Activated naive CD8-positive, alpha-beta T cell treated with anti-CD3 and anti-CD28 coated beads, Interleukin-2, amount 10 ng/mL, durations not matched to agents 7 days and 5 days (primary cell): ENCODE measurements around the gene KRTDAP. TPM values are rescaled to one million over a fixed set of nuclear protein-coding genes. Genes with fewer than 3 reads are reported as not detected.

ENCODE experiments used
- ATAC-seq: fragments of 150-1000 bp; cut with Tn5 transposase; one replicate; pipeline ENCODE4 v1.10.0; 2021; ENCODE audit warnings: low read depth, moderate library complexity
- POLR2A ChIA-PET: fragments of 350-600 bp; sonication (Branson Sonifier 250); formaldehyde crosslinking; loops from one replicate; lab custom pipeline; 2021; ENCODE audit warnings: antibody characterized with exemption; lab: Charles Lee
- DNase-seq: peaks from one replicate; pipeline ENCODE4 v3.0.0; 2021
- H3K27ac Mint-ChIP-seq: one replicate; pipeline ENCODE4 v1.8.0; 2022; ENCODE audit warnings: mild to moderate bottlenecking, mixed read lengths
- H3K27me3 Mint-ChIP-seq: one replicate; pipeline ENCODE4 v1.8.0; 2022; ENCODE audit warnings: mild to moderate bottlenecking, moderate library complexity, mixed read lengths
- H3K36me3 Mint-ChIP-seq: one replicate; pipeline ENCODE4 v1.8.0; 2021; ENCODE audit warnings: mild to moderate bottlenecking, mixed read lengths
- H3K4me1 Mint-ChIP-seq: one replicate; pipeline ENCODE4 v1.8.0; 2021; ENCODE audit warnings: mixed read lengths
- H3K4me3 Mint-ChIP-seq: one replicate; pipeline ENCODE4 v1.8.0; 2022; ENCODE audit warnings: mild to moderate bottlenecking, moderate library complexity, mixed read lengths
- H3K9me3 Mint-ChIP-seq: one replicate; pipeline ENCODE4 v1.8.0; 2021; ENCODE audit warnings: mixed read lengths
- total RNA-seq, 2 experiments: library from RNA; stranded (reverse); gene quantifications; one replicate each; pipeline ENCODE4 v1.2.3, GENCODE V29; 2021

The KRTDAP gene, protein sequence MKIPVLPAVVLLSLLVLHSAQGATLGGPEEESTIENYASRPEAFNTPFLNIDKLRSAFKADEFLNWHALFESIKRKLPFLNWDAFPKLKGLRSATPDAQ
- total RNA-seq: not detected

DNA sequence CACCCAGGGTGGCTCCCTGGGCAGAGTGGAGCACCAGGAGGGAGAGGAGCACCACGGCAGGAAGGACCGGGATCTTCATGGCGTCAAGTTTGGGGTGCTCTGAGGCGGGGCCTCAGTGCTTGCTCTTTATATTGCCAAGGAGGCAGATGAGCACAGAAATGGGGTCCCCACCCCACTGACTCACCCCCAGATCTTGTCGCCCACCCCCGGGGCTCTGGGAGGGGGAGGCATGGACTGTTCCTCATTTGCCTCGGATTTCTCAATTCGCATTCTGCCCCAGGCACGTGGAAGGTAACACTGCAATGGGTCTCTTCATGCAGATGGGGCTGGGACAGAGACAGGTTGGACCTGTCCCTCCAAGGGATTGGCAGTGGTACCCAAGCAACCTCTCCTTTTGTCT, at the start of gene KRTDAP:
Gene KRTDAP, minus strand, starts transcription at position 101 of the 400 bp plus-strand sequence. Its CDS starts 22 bp downstream, at position 79.
- Mint-ChIP-seq H3K27ac (no peak within 1 kb of the TSS), H3K9me3 (no peaks in the 10 kb centered on the region), H3K4me1 (peaks cover 2% of the 10 kb centered on the region), H3K27me3 (peaks cover 26% of the 10 kb centered on the region), H3K4me3 (no peak within 1 kb of the TSS), H3K36me3 (no peaks in the 10 kb centered on the region)
- POLR2A ChIA-PET: no interaction called here
- ATAC-seq (no peak), DNase-seq (no peak)

- H3K4me3 Mint-ChIP-seq: no peak overlapping the region
- POLR2A ChIA-PET: no interaction called here
- H3K27ac Mint-ChIP-seq: no peak overlapping the region
- no peaks in the 10 kb centered on the region for H3K9me3 Mint-ChIP-seq
- no peaks in the 10 kb centered on the region for H3K27me3 Mint-ChIP-seq
- H3K36me3 Mint-ChIP-seq: no peaks in the 10 kb centered on the region
- no peak for DNase-seq
- peaks cover 19% of the 10 kb centered on the region for H3K4me1 Mint-ChIP-seq
- ATAC-seq: no peak
Observed at GRCh38 chr19:35539850-35540249, 49.6 kb upstream of the KRTDAP start.

- Mint-ChIP-seq H3K9me3 (no peaks in the 10 kb centered on the region), H3K27ac (no peak overlapping the region), H3K4me1 (peaks cover 14% of the 10 kb centered on the region), H3K36me3 (no peaks in the 10 kb centered on the region), H3K4me3 (no peak overlapping the region), H3K27me3 (no peaks in the 10 kb centered on the region)
- DNase-seq: no peak
- POLR2A ChIA-PET: no interaction called here
- ATAC-seq: no peak
Observed at GRCh38 chr19:35539314-35539713, 49.0 kb upstream of the KRTDAP start.

DNA sequence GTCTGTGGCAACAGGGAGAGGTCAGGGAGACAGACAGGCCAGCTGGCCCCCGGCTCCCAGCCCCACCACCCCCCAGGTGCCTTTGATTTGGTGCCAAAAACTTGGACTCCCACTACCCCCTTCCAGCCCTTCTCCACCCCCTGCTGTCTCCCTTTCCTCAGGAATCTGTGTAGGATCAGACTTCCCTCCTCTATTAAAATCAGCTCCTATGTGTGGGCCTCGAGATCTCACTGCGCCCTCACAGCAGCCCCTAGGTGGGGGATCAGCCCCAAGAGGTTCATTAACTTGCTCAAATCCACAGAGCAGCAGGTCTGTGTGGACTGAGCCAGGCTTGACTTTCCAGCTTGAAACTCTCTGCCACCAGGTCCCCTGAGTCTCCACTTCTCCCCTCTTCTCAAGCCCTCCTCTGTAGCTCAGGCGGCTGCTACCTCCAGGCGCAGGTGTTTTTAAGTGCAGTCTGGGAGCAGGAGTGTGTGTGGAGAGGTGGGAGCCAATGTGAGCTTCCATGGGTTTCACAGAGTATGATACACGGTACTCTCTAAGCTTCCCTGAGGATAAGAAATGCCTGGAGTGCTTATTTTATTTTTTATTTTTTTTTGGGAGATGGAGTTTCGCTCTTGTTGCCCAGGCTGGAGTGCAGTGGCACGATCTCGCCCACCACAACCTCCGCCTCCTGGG, 44.7 kb upstream of the KRTDAP start:
- H3K27me3 Mint-ChIP-seq: peaks cover 16% of the 10 kb centered on the region
- POLR2A ChIA-PET: interaction anchor here (1.4 kb wide), 1 partner anchor 78 kb away, joined by 4 read pairs; the partner anchor contains the start of gene HAUS5
- H3K36me3 Mint-ChIP-seq: no peaks in the 10 kb centered on the region
- peaks cover 16% of the 10 kb centered on the region for H3K4me1 Mint-ChIP-seq
- no peak overlapping the region for H3K4me3 Mint-ChIP-seq
- no peaks in the 10 kb centered on the region for H3K9me3 Mint-ChIP-seq
- peak overlapping the region; percentile 38 for H3K27ac Mint-ChIP-seq
- DNase-seq: no peak
- ATAC-seq: no peak

DNA sequence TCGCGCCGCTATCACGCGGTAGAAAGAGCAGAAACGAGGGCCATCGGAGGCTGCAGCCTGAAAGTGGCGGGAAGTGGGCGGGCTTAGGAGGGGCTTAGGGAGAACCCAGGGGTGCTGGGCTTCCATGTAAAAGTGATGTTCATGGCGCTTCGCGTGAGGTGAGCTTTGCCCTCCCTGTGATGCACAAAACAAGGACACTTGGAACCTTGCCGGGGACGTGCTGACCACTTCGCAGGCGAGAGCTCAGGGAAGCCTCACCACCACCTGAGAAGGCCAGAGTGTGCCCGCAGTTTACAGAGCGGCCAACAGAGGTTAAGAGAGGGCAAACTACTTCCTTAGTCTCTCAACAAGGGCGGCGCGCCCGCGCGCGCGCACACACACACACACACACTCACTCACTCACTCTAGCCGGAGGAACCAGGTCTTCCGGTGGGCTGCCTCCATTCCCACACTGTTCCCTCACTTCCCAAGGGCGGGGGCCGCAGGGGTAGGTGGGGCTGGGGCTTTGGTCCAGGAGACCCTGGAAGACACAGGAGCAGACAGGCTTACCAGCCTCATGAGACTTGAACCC, 43.6 kb upstream of the KRTDAP start:
- POLR2A ChIA-PET: interaction anchor here (0.5 to 1.4 kb wide), 4 partner anchors 24 to 110 kb away, joined by 3 to 5 read pairs (median 4); partner anchors contain the start of gene HAUS5
- Mint-ChIP-seq H3K36me3 (no peaks in the 10 kb centered on the region), H3K9me3 (no peaks in the 10 kb centered on the region), H3K4me3 (peak overlapping the region; percentile 79), H3K4me1 (peaks cover 17% of the 10 kb centered on the region), H3K27me3 (peaks cover 24% of the 10 kb centered on the region), H3K27ac (peak overlapping the region; percentile 83)
- ATAC-seq (peak; percentile 94), DNase-seq (peak; percentile 77)

- H3K36me3 Mint-ChIP-seq: no peaks in the 10 kb centered on the region
- DNase-seq: no peak
- POLR2A ChIA-PET: interaction anchor here (0.5 to 1.4 kb wide), 4 partner anchors 25 to 110 kb away, joined by 3 to 5 read pairs (median 4); partner anchors contain the start of gene HAUS5
- no peak for ATAC-seq
- H3K4me3 Mint-ChIP-seq: peak within 1 kb of the TSS; percentile 79
- H3K27me3 Mint-ChIP-seq: peaks cover 27% of the 10 kb centered on the region
- peaks cover 17% of the 10 kb centered on the region for H3K4me1 Mint-ChIP-seq
- no peaks in the 10 kb centered on the region for H3K9me3 Mint-ChIP-seq
- peak within 1 kb of the TSS; percentile 83 for H3K27ac Mint-ChIP-seq
Observed at GRCh38 chr19:35533201-35533821, 43.0 kb upstream of the KRTDAP start, which contains the start of gene GAPDHS. TSS of gene GAPDHS (plus strand) at chr19:35533456. CDS start at chr19:35533528, 72 bp downstream.

DNA sequence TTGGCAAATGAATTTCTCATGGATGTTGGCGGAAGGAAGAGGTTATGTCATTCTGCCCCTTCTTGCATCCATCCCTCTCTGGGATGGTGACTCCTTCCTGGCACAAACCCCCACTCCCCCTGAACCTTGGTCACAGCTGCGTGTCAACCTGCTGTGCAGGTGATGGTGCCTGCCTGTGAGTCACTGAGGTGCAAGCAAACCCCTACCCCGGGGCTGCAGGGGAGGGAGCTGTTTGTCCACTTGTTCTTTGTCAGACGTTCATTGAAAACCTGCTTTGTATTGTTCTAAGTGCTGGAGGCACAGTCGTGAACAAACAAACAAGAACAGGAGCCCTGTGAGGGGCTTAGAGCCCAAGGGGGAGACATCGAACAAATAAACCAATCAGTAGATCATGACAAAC, 41.0 kb upstream of the KRTDAP start:
- Mint-ChIP-seq H3K9me3 (no peaks in the 10 kb centered on the region), H3K4me3 (no peak overlapping the region), H3K4me1 (peaks cover 8% of the 10 kb centered on the region), H3K27me3 (peaks cover 27% of the 10 kb centered on the region), H3K36me3 (no peaks in the 10 kb centered on the region), H3K27ac (no peak overlapping the region)
- POLR2A ChIA-PET: interaction anchor here (0.6 kb wide), 1 partner anchor 92 kb away, joined by 3 read pairs; no protein-coding TSS in a partner anchor
- DNase-seq (no peak), ATAC-seq (no peak)

DNA sequence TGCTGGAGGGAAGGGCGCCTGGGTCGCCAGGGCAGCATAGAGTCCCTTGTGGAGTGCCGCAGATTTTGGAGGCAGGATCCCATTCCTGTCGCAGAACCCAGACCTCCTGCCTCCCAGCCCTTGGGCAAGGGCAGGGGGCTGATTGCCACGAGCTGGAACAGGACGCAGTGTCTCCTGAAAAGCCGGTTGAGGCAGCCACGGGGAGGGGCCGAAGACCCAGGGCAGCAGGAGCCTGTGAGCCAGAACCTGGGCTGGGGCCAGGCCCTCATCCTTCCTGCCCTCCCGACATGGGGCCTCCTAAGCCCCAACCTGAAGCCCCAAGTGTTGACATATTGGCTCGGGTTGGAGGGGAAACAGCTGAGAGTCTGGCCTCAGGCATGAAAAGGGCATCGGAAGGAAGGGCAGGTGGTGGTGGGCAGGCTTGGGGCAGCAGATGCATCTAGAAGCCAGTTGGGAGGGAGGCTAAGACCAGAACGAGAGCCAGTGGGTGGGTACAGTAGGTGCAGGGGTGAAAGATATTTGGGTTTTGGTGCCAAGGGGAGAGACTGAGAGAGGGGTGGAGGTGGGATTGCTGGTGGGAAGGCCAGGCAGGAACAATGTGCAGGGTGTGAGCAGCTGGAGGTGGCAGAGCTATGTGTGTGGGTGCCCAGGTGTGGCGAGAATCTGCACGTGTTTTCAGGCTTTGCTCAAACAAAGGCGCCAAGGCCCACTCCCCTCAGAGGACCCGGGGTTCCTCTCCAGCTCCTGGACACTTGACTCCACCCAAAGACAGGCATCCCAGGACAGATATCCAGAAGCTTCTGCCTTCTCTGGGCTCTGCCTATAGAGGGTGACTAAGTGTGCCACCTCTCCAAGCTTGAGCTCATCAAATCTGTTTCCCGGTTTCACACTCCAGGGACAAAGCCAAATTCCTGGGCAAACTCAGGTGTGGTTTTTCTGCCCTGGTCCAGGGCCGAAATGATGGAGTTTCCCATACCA, 39.3 kb upstream of the KRTDAP start:
- H3K27ac Mint-ChIP-seq: no peak overlapping the region
- DNase-seq: no peak
- no peak overlapping the region for H3K4me3 Mint-ChIP-seq
- ATAC-seq: no peak
- H3K36me3 Mint-ChIP-seq: no peaks in the 10 kb centered on the region
- peaks cover 27% of the 10 kb centered on the region for H3K27me3 Mint-ChIP-seq
- H3K9me3 Mint-ChIP-seq: no peaks in the 10 kb centered on the region
- peaks cover 10% of the 10 kb centered on the region for H3K4me1 Mint-ChIP-seq
- POLR2A ChIA-PET: no interaction called here

DNA sequence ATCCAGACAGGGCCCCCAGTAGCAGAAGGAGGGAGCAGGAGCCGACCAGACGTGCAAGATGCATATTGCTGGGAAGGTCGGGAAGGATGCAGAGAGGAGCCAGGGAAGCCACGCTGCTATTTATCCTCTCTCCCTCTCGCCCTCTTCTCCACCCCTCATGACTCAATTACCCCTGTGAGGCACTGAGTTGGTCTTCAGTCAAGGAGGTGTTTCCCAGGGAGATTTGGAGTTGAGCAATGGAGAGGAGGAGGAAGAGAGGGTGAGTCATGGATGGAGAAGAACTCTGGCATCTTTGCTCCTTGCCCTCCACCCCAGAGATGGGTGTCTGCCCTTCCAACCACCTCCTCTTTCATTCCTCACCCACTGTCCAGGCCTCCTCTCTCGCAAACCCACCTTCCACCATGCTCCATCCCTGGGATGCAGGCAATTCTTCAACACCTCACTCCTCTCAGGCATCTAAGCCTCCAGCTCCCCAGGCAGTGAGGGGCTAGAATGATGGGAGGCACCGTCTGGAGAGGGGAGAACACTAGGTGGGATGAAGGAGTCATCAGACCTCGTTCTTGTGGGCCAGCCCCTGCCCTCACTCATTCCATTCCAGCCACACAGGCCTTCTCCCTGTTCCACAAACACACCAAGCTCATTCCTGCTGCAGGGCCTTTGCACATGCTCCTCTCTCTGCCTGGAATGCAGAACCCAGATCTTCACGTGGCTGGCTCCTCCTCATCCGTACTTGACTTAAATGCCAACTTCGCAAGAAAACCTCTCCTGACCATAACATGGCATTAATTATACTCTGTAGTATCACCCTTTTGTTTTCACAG, 38.2 kb upstream of the KRTDAP start, which contains the start of gene SBSN:
Gene SBSN, minus strand, starts transcription at position 94 of the 821 bp plus-strand sequence. Its CDS starts 30 bp downstream, at position 64.
- no peaks in the 10 kb centered on the region for H3K9me3 Mint-ChIP-seq
- H3K4me3 Mint-ChIP-seq: no peak within 1 kb of the TSS
- H3K4me1 Mint-ChIP-seq: peaks cover 6% of the 10 kb centered on the region
- ATAC-seq (no peak), DNase-seq (no peak)
- H3K27me3 Mint-ChIP-seq: peaks cover 26% of the 10 kb centered on the region
- POLR2A ChIA-PET: no interaction called here
- H3K27ac Mint-ChIP-seq: no peak within 1 kb of the TSS
- H3K36me3 Mint-ChIP-seq: no peaks in the 10 kb centered on the region

GRCh38 chr19:35525873-35526272, 35.6 kb upstream of the KRTDAP start:
- no peak for ATAC-seq
- no peak overlapping the region for H3K27ac Mint-ChIP-seq
- peaks cover 18% of the 10 kb centered on the region for H3K27me3 Mint-ChIP-seq
- no peak overlapping the region for H3K4me3 Mint-ChIP-seq
- DNase-seq: no peak
- POLR2A ChIA-PET: no interaction called here
- H3K9me3 Mint-ChIP-seq: no peaks in the 10 kb centered on the region
- H3K4me1 Mint-ChIP-seq: peaks cover 5% of the 10 kb centered on the region
- H3K36me3 Mint-ChIP-seq: no peaks in the 10 kb centered on the region

DNA sequence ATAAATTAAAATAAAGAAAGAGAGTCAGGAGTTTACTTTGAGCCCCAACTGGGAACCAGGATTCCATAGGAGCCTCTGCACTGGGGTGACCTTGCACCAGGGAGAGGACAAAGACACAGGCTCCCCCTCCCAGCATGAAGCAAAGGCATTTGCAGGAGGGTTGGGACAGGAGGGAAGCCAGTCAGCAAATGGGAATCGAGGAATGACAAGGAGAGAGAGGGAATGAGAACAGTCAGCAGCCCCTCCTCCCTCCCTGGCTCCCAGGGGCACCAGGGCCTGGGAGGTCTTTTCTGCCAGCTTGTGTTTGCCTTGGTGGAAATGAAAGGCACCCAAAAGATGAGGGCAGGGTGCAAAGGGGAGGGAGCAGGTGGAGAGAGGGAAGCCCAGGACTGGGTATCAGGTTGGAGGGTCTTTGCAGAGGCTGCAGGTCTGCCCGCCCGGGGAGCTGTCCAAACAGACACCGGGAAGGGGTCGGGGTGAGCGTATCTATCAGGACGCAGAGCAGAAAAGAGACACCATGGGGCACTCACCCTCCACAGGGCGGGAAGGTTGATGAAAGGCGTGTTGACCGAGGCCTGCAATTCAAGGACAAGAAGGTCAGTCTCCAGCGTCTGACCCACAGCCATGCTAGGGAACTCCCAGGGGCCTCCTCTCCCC, 34.0 kb upstream of the KRTDAP start:
- no peaks in the 10 kb centered on the region for H3K9me3 Mint-ChIP-seq
- ATAC-seq (no peak), DNase-seq (no peak)
- POLR2A ChIA-PET: no interaction called here
- H3K36me3 Mint-ChIP-seq: no peaks in the 10 kb centered on the region
- peaks cover 7% of the 10 kb centered on the region for H3K27me3 Mint-ChIP-seq
- no peak overlapping the region for H3K4me3 Mint-ChIP-seq
- H3K27ac Mint-ChIP-seq: no peak overlapping the region
- peaks cover 3% of the 10 kb centered on the region for H3K4me1 Mint-ChIP-seq
